ENCODE results near the gene PICK1.

DNA sequence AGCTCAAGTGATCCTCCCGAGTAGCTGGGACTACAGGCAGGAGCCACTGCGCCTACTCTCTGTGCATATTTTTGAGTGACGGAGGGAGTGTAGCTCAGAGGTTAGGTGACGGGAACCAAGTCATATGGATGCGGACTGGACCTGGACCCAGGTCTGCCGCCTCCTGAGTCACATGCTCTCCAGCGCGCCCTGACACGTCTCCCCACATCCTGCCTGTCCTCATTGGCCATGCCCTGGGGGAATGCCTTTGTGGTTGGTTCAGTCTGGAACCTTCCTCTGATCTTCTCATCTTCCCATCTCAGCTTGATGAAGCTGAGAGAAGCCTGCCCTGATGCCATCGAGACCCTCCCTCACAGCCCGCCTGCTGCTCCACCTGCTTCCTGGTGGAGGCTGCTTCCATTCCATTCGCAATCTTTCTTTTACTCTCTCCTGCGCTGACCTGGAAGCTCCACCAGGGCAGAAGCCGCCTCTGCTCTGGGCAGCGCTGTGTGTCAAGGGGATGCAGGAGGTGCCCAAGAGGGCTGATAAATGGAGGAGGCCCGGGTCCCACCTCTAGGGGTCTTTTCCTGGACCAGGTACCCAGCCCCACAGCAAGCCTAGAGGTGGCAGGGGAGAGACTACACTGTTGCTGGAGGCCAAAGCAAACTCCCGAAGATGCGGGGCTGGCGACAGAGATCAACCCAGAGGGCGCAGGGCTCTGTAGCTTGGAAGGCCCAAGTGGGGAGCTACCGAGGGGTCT, 67.2 kb downstream of the PICK1 start:
- TF ChIP-seq, protein P1, sequence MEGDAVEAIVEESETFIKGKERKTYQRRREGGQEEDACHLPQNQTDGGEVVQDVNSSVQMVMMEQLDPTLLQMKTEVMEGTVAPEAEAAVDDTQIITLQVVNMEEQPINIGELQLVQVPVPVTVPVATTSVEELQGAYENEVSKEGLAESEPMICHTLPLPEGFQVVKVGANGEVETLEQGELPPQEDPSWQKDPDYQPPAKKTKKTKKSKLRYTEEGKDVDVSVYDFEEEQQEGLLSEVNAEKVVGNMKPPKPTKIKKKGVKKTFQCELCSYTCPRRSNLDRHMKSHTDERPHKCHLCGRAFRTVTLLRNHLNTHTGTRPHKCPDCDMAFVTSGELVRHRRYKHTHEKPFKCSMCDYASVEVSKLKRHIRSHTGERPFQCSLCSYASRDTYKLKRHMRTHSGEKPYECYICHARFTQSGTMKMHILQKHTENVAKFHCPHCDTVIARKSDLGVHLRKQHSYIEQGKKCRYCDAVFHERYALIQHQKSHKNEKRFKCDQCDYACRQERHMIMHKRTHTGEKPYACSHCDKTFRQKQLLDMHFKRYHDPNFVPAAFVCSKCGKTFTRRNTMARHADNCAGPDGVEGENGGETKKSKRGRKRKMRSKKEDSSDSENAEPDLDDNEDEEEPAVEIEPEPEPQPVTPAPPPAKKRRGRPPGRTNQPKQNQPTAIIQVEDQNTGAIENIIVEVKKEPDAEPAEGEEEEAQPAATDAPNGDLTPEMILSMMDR (IDR thresholded peaks at IDR 0.05): no peak
- TF ChIP-seq POLR2A (IDR thresholded peaks at IDR 0.05) (no peak), POLR2AphosphoS5 (IDR thresholded peaks at IDR 0.05) (no peak)
